CD4-positive, alpha-beta T cell treated with Interleukin-6 at 100 ng/mL for 8 hours (primary cell): ENCODE results near the gene TK2.
"Not testable (repeated sequence)": the region's sequence is repeated elsewhere in the genome, so short reads cannot be mapped to it uniquely, and the experiment has no call there.

ENCODE experiments used
- DNase-seq: peaks from one replicate; pipeline ENCODE4 v3.0.0-alpha.2; 2020; ENCODE audit warnings: mixed read lengths, low spot score

TK2 gene

DNA sequence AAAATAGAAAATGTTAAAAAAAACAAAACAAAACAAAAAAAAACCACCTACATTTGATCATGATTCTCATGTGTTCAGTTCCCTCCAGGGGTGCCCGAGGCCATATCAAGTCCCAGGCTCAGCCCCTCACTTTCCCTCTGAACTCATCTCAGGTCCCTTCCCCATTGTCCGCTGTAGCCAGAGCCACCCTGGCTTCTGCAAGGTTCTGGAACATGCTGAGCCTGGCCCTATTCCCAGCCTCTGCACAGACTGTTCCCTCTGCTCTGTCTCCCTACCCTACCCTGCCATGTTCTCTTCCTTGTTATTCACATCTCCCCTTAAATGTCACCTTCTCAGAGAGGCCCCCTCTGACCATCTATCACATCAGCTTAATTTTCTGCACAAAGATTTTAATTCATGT lies 46.9 kb downstream of the TK2 start:
- no peak for DNase-seq

DNA sequence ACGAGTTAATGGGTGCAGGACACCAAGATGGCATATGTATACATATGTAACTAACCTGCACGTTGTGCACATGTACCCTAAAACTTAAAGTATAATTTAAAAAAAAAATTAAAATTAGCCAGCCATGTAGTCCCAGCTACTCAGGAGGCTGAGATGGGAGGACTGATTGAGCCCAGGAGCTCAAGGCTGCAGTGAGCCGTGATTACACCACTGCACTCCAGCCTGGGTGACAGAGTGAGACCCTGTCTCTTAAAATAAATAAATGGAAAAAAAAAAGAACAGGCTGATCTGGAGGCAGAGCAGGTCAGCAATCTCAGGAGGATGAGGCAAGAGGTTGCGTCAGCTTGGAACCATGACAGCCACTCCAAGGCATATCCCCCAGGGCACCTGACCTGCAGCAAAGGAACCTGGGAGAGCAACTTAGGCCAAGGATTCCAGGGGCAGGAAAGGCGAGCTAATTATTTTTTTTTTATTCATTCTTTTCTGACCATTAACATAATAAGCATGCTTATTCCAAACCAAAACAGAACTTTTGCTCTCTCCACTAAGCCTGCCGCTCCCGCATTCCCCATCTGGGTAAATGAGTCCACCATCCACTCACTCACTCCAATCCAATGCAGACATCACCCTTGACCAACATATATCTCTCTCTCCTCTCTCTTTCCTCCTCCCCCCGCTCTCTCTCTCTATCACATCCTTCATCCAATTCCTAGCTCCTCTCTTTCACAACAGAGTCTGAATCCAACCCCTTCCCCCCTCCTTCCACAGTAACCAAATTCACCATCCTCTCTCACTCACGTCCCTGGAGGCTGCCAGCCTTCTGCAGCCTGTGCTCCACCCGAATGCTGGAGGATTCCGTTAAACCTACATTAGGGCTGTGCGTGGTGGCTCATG lies 47.7 kb downstream of the TK2 start:
- DNase-seq: no peak

DNA sequence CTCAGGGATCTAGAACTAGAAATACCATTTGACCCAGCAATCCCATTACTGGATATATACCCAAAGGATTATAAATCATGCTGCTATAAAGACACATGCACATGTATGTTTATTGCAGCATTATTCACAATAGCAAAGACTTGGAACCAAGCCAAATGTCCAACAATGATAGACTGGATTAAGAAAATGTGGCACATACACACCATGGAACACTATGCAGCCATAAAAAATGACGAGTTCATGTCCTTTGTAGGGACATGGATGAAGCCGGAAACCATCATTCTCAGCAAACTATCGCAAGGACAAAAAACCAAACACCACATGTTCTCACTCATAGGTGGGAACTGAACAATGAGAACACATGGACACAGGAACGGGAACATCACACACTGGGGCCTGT lies 48.4 kb downstream of the TK2 start:
- DNase-seq: not testable (repeated sequence)

DNA sequence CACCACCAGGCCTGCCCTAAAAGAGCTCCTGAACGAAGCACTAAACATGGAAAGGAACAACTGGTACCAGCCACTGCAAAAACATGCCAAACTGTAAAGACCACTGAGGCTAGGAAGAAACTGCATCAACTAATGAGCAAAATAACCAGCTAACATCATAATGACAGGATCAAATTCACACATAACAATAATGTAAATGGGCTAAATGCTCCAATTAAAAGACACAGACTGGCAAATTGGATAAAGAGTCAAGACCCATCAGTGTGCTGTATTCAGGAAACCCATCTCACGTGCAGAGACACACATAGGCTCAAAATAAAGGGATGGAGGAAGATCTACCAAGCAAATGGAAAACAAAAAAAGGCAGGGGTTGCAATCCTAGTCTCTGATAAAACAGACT lies 52.0 kb downstream of the TK2 start:
- DNase-seq: not testable (repeated sequence)

DNA sequence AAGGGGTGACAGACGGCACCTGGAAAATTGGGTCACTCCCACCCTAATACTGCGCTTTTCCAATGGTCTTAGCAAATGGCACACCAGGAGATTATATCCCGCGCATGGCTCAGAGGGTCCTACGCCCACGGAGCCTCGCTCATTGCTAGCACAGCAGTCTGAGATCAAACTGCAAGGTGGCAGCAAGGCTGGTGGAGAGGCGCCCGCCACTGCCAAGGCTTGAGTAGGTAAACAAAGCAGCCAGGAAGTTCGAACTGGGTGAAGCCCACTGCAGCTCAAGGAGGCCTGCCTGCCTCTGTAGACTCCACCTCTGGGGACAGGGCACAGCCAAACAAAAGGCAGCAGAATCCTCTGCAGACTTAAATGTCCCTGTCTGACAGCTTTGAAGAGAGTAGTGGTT lies 53.7 kb downstream of the TK2 start:
- not testable (repeated sequence) for DNase-seq

DNA sequence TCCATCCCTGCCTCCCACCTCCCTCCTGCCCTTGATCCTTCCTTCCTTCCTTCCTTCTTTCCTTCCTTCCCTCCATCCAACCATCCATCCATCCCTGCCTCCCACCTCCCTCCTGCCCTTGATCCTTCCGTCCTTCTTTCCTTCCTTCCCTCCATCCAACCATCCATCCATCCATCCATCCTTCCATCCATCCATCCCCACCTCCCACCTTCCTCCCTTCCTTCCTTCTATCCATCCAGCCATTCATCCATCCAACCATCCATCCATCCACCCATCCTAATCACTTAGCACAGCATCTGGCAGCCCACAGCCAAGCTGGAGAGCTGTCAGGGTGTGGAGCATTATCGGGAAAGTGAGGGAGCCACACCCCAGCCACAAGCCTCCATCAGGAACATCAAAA lies 54.5 kb downstream of the TK2 start:
- DNase-seq: no peak

DNA sequence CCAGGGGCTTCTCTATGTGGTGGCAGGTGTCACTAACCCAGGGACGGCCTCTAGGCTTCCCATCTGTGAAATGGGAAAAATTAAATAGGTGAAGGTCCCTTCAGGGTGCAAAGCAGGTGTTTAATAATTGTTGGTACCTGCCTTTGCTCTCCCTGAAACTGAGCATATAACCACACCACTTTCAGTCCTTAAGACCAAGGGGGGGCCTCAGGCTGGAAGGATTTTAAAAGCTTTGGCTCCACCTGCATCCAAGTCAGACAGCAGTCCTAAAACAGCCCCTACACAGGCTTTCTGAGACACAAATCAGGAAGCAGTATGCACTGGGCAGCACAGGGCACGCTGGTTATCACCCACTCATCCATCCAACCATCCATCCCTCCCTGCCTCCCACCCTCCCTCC lies 55.0 kb downstream of the TK2 start:
- DNase-seq: no peak

DNA sequence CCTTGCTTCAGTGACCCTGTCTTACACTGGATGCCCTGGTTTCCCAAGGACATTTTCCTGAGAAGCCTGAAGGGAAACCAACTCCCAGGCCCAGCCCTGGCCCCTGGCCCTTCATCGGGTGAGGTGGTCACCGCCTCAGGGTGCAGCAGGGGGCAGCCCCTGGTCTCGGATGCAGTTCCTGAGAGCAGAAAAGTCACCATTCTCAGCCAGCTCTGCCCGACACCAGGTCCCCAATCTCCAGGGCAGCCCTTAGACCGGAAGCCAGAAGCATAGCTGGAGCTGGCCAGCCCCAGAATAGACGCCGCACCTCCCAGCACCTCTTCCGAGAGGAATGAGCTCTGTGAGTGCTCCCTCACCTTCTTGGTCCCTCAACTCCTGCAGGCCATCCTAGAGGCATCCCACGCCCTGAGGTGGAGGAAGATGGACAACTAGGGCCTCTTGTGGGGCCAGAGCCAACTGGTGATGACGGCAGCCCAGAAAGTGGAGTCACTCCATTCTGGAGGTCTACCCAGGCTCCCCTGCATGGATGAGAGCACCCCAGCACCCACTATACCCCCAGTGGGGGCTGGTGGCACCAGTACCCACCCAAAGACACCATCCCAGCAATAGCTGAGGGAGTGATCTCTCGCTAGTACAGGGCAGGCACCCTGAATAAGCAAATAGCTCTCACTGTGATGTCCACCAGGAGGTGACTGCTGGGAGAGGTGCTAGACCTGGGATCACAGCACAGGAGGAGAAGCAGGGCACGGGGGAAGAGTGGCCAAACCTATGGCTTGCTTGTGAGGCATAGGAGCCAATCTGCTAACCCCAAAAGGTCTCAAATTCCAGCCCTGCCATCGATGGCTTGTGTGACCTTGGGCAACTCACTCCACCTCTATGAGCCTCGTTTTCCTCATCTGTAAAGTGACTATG lies 56.2 kb downstream of the TK2 start:
- no peak for DNase-seq

DNA sequence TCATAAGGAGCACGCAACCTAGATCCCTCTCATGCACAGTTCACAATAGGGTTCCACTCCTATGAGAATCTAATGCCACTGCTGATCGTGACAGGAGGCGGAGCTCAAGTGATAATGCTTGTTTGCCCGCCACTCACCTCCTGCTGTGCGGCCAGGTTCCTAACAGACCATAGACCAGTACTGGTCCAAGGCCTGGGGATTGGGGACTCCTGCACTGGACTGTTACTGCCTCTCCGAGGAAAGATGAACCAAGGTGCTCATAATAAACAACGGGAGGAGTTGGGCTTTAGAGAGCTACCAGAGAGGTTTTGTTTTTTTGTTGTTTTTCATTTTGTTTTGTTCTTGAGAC lies 58.2 kb downstream of the TK2 start:
- no peak for DNase-seq

DNA sequence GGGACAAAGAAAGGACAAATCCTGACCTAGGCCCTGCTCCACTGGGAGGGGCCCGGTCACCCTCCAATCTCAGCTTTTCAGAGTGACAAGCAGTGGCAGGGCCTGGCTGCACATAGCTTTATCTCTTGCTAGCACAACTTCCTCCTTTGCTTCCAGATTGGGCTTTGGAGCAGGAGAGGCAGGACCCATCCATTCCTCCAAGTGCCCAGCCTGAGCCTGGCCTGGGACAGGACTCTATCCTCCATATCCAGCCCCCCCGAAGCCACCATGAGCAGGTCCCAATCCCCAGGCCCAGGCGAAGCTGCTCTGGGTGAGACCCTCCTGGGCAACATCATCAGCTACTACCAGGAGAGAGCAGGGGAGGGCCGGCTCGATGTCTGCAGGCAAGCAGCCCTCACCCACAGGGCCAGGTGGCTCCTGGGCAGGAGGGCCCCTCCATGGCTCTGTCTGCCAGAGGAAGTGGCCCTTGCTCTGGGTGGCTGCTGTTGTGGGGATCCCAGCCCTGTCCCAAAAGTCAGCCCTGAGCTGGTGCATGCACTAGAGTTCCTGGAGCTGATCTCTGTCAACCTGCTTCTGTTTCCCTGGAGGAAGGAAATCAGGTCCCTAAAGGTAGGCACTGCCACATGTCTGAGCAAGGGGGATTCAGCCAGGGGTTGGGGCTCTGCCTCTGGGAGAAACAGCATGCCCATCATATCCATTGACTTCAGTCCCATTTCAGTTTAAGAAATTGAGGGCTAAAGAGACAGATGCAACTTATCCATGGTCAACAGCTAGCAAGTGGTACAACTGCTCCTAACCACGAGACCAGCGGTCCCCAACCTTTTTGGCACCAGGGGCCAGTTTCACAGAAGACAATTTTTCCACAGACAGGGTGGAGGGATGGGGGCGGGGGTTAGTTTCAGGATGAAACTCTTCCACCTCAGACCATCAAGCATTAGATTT lies 58.9 kb downstream of the TK2 start:
- DNase-seq: no peak

DNA sequence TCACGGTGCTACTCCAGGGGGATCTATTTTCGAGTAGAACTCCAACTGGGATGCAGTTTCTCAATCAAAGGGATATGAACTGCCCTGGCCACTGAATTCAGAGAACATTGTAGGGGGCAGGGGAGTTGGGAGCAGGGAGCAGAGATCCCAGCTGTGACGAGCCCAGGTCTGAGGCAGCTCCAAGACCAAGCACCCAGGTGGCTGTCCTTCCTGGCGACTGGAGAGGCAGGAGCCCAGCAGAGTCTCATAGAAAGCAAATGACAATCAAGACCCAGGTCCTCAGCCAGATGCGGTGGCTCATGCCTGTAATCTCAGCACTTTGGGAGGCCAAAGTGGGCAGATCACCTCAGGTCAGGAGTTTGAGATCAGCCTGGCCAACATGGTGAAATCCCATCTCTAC lies 60.1 kb downstream of the TK2 start:
- no peak for DNase-seq

DNA sequence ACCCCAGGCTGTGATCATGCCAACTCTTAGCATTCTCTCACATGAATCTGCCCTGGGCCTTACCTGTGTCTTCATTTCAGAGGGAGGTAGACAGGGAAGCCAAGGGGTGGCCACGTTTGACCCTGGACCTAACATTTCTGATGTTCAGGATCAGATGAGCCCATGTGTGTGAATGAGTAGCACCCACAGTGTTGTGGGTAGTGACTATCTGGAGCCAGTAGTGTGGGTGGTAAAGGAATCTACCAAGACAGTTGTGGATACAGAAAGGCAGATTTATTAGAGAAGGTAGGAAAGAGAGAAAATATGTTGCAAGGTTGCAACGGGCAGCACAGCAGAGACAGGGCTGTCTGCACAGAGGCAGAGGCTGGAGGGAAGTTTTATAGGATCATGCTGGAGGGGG lies 60.5 kb downstream of the TK2 start:
- no peak for DNase-seq

DNA sequence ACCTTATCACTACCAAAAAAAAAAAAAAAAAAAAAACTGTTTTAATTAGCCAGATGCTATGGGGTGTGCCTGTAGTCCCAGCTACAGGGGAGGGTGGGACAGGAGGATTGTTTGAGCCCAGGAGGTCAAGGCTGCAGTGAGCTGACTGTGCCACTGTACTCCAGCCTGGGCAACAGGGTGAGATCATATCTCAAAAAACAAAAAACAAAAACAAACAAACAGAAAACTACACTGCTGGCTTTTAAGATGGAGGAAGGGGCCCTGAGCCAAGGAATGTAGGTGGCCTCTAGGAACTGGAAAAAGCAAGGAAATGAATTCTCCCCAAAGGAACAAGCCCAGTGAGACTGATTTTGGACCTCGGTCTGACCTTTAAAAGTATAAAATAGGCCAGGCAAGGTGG lies 61.4 kb downstream of the TK2 start:
- DNase-seq: no peak

DNA sequence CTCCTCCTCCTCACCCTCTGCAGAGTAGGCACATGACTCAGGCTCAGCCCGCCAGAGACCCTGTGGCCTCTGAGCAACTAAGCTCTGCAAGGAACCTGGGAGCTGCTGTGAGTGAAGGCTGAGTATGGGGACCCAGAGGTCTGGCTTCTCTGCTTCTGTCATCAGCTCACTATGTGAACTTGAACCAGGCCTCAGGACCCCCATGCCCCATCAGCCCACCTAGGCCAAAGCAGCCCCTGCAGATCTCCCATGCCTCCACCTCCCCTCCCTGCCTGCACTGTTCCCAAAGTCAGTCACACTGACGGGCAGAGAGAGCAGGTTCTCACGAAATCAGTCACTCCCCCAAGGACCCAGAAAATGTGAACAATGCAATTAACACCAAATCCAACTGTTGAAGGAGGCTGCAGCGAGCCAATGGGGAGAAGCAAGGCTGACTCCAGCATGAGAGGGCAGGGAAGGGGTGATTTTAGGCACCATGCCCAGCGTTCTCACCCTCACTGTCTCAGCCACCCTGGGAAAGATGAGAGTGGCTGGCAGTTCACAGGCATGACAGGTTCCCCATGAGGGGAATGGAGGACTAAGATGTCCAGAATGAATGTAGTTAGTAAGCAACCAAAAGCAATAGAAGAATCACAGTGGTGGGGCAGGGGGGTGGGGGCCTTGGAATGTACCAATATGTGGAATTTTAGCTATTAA lies 62.2 kb downstream of the TK2 start:
- DNase-seq: no peak

DNA sequence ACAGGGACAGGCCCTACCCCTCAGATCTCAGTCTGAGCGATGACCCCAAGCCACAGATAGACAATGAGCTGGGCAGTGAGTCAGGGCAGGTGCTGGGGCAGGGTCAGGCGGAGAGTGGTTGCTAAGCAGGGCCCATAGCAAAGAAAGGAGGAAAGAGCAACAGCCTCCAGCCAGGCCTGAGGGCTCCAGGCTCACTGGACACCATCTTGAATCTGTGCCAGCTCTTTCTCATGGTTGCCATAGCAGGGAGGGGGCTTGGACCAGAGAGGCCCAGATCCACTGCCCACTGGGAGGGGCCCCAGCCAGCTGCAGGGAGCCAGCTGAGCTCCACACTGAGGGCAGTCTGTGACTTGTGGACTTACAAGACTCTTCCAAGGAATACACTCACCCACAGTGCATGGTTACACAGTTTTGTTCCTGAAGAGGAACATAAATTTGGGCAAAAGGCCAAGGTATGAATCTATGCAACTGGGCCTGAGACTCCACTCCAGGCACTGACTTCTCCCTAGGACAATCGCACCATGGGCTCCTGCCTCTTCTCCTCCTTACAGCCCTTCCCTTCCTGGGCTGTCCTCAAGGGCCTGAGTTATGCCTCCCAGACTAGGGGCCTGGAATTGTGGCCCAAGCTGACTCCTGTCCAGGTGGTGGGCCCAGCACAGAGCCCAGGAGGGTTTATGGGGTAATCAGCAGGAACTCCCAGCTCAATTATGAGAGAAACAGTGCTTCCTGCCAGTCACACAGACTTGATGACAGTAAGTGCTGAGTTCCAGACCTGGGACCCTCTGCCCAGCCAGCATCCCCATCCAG lies 62.9 kb downstream of the TK2 start:
- DNase-seq: no peak

DNA sequence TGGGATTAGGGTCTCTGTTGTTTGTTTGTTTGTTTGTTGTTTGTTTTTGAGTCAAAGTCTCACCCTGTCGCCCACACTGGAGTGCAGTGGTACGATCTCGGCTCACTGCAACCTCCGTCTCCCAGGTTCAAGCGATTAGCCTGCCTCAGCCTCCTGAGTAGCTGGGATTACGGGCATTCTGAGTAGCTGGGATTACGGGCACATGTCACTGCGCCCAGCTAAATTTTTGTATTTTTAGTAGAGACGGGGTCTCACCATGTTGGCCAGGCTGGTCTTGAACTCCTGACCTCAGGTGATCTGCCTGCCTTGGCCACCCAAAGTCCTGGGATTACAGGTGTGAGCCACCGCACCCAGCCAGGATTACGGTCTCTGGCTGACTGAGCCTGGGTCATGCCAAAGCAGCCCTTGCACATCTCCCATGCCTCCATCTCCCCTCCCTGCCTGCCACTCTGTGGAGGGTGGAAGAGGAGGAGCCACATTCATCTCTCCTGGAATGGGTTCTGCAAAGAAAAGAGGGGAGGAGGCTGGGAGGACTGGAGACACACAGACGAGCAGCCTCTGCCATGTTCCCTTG lies 63.6 kb downstream of the TK2 start:
- DNase-seq: no peak

DNA sequence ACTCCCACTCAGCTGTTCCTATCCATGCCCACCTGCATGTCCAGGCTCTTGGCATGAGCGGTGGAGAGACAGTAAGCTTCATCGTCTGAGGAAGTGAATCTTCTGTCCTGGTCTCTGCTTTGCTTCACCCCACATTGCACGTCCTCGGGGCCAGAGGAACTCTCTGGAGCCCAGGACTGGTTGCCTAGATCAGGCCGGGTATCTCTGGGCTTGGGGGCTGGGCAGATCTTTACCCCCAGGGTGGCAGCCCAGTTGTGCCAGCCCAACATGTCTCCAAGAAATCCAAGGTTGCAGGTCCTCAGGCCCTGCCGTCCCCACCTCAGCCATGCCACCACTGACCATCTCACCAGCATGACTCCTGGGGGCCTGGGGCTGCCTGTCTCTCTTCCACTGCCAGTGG lies 64.5 kb downstream of the TK2 start:
- DNase-seq: no peak

DNA sequence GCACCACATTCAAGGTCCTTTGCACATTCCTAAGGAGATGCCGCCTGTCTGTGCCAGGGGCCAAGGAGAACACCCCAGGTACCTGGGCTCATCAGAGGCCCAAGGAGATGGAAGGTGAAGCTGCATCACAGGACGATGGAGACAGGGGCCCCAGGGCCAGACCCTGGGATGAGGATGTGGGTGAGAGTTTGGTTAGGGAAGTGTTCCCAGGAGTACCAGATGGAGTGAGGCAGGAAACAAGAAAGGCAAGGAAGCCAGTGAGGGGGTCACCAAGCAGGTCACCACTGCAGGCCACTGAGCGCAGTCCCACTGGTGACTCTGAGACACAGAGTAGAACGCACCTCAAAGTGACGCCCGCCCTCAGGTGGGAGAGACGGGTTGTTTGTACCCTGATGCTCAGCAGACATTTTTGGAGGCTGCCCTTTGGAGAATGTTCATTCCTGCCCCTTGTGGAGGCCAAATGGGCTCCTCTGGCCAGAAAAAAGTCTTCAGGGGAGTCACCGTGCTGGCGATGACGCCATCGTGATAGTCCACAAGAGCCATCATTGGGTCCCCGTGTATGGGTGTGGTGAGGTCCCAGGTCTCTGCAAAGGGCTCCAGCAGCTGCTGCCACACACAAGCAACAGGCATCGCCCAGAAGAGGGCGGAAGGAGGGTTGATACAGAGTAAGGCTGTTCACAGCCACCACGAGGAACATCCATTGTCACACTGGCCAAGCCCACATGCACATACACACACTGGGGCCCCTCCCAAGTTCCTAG lies 65.3 kb downstream of the TK2 start:
- no peak for DNase-seq

DNA sequence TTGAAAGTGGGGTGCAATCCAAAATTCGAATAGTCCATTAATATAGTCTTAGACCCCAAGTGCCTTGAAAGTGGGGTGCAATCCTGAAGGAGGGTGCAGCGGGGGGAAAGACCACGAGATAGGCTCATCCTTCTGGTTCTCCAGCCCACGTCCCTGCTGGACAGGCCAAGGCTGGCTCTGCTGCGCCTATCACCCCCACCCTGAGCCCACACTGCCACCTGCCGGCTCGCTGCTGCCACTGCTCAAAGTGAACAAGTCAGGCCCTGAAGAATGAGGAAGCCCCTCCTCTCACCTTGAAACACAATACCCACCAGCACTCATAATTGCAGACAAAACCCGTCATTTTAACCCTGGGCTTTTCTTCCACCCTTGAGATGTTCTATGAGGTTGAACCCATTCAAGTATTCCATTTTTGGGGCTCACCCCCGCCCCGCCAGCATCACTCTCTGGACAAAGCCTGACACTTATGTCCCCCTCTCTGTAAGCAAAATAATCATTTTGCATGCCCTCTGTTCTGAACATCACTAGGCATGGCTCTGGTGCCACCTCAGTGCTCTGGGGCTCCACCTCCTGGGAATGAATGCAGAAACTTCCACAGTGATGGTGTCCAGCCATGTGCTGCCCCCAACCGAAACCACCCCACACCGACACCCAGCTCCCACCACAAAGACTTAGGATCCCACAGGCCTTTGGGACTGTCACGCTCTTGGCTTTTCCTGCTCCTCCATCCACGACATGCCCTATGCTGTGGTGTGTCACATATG lies 66.1 kb downstream of the TK2 start:
- DNase-seq: peak; percentile 66
